Stimulated activated CD8-positive, alpha-beta memory T cell treated with anti-CD3 and anti-CD28 coated beads, Interleukin-12 subunit alpha, Interleukin-12 subunit beta, amount 100 ng/mL, for 24 hours (primary cell): Measurements from ENCODE around the gene GHSR.

Source experiments
- DNase-seq: peaks from one replicate; pipeline ENCODE4 v3.0.0-alpha.2; 2020; ENCODE audit errors: extremely low read depth

Gene GHSR, protein sequence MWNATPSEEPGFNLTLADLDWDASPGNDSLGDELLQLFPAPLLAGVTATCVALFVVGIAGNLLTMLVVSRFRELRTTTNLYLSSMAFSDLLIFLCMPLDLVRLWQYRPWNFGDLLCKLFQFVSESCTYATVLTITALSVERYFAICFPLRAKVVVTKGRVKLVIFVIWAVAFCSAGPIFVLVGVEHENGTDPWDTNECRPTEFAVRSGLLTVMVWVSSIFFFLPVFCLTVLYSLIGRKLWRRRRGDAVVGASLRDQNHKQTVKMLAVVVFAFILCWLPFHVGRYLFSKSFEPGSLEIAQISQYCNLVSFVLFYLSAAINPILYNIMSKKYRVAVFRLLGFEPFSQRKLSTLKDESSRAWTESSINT

DNA sequence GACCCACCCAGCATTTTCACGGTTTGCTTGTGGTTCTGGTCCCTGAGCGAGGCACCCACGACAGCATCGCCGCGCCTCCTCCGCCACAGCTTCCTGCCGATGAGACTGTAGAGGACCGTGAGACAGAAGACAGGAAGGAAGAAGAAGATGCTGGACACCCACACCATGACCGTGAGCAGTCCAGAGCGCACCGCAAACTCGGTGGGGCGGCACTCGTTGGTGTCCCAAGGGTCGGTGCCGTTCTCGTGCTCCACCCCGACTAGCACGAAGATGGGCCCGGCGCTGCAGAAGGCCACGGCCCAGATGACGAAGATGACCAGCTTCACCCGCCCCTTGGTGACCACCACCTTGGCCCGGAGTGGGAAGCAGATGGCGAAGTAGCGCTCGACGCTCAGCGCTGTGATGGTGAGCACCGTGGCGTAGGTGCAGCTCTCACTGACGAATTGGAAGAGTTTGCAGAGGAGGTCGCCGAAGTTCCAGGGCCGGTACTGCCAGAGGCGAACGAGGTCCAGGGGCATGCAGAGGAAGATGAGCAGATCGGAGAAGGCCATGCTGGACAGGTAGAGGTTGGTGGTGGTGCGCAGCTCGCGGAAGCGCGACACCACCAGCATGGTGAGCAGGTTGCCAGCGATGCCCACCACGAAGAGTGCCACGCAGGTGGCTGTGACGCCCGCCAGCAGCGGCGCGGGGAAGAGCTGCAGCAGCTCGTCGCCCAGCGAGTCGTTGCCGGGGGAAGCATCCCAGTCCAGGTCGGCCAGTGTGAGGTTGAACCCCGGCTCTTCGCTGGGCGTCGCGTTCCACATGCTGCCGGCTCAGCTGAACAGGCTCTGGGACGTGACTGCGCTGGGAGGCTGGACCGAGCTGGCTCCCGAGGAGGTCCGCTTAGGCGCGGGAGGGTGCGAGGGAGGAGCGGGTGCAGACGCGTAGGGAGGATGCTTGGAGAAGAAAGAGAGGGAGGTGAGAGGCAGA, at the start of gene GHSR:
Gene GHSR (minus strand): TSS at position 846 of the 969 bp plus-strand sequence. CDS start 43 bp downstream, at position 803.
- DNase-seq = no peak

DNA sequence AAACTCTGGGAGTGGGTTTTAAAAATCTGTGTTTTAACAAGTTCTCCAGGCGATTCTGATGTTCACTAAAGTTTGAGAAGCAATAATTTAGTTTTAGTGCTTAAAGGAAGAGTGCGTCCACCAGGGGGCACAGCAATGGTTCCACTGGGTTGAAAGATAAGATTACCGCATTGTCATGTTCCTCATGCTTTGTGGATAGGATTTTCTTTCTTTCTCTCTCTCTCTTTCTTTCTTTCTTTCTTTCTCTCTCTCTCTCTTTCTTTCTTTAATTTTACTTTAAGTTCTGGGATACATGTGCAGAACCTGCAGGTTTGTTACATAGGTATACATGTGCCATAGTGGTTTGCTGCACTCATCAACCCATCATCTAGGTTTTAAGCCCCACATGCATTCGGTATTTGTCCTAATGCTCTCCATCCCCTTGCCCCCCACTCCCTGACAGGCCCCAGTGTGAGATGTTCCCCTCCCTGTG, 42.0 kb upstream of the GHSR start:
- peak; percentile 54 for DNase-seq

DNA sequence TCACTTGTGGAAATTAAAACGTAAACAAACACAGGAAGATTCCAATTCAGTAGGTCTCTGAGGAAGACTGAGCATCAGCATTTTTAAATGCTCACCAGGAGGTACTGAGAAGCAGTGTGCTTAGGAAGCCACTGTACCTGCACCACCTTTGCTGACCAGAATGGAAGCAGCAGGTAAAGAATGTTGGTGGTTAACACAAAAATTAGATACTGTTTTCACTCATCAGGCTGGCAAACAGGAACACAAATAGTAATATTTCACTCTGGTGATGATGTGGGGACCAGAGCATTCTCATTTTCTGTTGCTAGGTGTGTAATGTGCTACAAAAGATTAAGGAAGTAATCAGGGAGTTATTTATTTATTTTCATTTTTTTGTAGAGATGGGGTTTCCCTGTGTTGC, 29.9 kb upstream of the GHSR start:
- DNase-seq = no peak

DNA sequence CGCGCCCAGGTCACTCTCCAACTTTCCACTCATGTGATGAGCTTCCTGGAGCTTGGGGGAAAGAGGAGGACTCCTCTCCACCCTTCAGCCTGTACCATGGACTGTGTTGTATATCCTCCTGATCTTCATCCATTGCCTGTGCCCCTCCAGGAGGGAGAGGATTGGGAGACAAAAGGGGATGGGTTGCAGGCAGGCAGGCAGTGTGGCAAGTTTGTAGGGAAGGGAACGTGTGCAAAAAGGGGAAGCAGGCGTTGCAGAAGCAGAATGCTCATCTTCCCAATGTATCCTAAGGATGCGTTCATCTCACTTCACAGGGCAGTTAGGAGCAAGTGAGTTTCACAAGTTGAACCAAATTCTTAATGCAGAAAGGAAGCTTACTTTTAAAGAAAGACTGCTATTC, 28.1 kb upstream of the GHSR start:
- no peak for DNase-seq

DNA sequence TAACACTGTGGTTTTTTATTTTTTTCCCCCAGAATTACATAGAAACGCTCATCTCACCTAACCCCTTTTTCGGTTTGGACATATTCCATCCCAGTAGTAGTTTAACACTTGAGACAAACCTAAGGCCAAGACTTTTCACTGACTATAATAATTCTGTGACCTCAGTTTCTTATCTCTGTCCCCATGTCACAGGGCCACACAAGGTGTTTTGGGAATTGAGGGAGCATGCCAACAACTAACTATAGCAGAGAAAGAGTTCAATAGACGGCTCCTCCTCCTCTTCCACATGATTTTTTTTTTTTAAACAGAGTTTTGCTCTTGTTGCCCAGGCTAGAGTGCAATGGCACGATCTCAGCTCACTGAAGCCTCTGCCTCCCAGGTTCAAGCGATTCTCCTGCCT, 27.4 kb upstream of the GHSR start:
- DNase-seq = no peak

DNA sequence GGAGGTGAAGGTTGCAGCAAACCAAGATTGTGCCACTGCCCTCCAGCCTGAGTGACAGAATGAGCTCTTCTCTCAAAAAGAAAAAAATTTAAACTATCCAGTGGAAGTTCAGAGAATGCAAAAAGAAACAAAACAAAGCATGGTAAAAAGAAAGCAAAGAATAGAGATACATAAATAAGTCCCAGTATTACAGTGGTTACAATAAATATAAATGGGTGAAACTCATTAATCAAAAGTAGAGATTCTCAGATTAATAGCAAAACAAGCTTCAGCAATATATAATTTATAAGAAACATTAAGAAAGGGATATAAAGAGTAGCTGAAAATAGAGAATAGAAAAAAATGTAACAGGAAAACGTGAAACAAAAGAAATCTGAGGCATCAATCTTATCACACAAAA, 23.6 kb upstream of the GHSR start:
- DNase-seq = no peak

DNA sequence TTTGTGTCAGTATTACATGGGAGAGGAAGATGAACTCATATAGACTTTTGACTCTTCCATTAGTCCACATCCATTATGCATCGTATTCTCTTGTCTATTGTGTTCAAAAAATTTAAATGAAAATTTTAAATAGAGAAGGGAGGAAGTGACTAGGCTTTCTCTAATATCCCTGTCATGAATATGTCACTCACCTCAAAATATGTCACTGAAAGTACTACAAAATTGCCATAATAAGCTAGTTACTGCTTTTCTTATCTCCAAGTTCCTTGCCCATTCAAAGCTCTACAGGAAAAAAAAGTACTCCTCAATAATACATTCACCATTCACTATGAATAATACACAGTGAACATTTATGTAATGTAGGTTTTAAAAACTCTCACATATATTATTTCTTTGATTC, 22.3 kb upstream of the GHSR start:
- no peak for DNase-seq

DNA sequence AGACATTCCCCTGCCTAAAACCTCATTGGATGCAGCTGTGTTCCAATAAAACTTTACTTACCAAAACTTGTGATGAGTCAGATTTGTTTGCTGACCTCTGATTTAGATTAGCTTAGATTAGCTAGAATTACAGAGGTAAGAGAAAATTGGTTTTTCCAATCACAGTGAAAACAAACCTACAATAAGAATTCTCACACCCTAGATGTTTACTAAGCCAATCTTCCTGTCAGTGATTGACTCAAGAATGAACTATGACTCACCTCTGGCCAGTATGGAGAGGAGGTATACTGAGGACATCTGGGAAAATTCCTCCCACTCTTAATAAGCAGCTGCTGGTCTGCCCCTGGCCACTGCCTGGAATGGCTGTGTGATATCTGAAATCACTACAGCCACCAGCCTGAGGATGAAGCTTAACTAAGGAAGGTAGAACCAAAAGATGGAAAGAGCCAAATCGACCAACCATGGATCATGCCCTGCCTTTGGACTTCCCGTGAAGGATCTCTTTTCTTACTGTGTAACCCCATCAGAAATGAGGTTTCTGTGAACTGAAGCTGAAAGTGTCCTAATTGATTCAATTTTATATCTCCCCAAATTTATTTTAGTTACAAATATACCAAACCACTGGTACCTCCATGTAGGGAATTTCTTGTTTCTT, 19.0 kb upstream of the GHSR start:
- no peak for DNase-seq

DNA sequence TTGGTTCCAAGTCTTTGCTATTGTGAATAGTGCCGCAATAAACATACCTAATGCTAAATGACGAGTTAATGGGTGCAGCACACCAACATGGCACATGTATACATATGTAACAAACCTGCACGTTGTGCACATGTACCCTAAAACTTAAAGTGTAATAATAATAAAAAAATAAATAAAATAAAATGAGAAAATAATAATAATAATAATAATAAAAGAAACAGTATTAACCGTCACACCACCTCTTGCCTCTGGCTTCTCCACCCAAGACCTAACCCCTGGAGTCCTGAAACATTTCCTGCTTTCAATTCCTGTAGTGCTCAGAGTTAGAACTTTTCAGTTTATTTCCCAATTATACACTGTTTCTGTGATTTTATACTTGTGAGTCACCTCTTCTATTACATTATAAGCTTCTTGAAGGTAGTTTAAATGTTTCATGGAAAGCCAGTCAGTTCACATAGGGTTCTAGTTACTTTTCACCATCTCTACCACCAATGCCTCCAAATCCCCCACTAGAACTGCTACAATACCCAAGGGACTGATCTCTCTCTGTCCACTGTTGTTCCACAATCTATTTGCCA, 18.4 kb upstream of the GHSR start:
- DNase-seq = no peak

DNA sequence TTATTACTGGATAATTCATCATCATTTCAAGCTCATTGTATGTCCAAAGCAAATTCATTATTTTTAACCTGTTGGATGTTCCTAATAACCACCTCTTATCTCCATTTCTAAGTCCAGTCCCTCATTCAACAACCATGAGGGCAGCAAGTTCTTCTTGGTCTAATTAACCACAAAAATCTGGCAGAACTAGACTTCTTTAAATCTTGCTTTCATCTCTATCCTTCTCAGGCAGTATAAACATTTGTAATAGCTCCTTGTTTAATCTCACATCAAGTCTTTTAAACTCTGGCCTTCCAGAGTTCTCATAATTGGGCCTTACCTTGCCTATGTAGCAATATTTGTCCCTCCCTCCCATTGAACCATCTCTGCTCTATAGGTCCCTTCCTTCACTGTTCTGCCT, 17.0 kb upstream of the GHSR start:
- DNase-seq = no peak

DNA sequence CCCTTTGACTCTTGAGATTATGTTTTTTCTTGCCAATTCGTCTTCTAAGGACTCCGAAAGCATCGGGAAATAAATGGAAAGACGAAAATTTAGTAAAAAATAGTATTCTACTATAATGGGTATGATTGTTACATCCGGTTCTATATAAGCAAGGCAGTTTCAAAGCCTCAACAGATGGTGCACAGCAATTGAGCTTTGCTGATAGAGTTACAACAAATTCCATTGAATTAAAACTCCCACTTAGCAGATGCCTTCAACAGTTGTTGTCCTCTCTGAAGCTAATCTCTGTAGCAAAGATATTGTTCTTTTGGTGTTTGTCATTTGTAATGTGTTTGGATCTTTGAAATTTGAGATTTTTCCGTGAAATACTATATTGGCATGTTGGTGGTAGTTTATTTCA, 16.1 kb upstream of the GHSR start:
- DNase-seq = no peak

DNA sequence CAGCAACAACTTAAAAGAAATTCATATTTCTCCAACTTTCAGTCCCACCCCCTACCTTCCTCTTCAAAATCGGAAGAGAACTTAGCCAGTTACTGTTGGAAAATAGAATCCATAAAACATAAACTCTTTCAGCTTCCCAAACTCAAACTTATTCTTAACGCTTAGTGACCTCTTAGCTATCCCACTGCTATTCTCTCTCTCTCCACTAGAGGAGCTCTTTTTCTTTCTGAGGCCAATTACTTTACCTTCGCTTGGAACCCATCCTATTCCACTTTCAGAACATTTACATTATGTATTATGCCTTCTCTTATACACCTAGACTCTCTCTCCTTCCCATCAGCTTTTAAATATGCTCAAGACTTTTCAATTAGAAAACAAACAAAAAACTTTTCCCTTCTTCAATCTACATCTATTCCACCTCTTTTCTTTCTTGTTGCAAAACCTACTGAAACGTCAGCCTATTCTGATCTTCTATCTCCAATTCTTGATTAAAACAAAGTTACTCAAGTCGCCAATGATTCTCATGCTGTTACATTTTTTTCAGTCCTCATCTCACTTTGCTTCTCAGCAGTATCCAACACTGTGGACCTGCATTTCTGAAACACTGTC, 13.4 kb upstream of the GHSR start:
- DNase-seq = no peak

DNA sequence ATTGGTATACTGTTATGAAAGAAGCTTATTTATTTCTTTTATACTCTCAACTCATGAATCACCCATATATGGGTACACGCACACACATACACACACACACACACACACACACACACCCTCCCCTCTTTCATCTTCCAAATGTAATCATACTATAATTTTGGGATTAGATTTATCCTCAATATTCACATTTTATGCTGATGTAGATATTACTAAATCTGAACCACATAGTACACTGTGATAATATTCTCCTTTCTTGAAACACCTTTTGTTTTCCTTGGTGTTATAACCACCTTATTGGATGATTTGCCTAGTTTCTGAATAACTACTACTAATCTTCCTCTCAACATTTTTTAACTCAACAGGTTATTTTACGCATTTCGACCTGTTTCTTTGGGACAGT, 8.1 kb upstream of the GHSR start:
- no peak for DNase-seq

DNA sequence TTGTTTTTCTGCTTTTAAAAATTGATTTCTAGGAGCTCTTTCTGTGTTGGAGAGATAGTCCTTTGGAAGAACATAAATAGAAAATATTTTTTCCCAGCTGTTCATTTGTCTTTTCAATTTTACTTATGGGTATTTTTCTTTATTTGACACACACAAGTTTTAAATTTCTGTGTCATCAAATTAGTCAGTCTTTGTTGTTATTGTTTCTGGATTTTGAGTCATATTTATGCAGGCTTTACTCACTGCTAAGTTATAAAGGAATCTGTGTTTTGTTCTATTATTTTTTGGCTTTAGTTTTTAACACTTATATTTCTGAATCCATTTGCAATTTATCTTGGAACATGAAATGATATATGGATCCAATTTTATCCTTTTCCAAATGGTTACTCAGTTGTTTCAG, 5.9 kb upstream of the GHSR start:
- DNase-seq = no peak

DNA sequence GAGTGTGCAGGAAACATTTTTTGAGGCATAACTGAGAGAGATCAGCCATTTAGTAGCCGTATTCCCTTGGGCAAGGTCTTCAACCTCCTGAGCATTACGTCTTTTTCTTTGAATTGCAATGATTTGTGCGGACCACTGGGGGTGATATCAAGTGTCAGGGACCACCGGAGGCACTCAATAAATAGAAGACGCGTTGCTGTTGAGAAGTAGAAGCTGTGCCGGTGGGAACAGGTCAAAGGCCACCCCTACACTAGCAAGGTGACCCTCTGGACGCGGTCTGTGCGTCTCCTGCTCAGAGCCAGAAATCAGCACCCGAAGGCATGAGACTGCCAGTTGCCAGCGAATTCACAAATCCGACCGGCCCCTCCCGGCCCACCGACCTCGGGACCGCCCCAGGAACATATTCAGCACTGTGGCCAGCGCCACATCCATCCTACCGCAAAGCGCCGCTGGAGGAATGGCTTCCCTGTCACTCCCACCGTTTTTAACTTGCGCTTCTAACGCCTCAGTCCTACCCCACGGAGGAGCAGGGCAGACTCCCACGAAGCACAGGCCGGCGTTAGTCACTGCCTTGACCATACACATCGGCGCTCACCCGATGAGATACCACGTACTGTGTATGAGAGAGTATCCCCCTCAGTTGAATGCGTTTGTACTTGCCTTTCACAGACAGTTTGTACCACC, 1.4 kb upstream of the GHSR start:
- no peak for DNase-seq

DNA sequence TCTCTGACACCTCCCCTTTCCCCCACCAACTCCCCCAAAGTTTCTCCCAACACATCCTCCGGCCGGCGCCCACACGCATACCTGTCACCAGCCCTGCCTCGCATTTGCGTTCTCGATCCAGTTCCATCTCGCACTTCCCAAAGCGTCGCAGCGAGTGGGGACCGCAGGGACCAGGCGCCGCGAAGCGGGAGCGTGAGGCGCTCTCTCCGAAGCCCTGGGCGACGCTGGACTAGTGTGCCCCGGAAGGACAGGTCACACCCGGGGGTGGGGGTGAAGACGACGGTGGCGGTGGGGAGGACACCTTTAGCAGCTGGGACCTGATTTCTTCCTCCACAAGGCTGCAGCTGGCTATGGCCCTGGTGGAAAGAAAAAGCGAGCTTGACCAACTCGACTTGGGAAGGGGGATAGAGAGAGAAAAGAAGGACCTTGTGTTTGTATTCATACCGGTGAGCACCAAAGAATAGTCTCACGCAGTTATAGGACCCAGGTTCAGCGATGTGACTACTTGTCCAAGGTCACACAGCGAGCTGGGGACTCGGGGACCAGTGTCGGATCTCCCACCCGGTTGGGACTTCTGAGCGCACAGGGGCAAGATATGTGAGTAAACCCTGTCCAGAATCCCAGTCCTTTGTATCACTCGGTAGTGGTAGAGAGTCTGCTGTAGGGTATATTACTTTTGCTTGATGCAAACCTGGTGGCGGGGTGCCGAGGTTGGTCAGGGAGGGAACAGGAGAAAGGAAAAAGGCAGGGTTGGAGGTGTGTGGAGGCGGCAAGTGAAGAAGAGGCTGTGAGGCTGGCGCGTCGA, 607 bp upstream of the GHSR start:
- no peak for DNase-seq

DNA sequence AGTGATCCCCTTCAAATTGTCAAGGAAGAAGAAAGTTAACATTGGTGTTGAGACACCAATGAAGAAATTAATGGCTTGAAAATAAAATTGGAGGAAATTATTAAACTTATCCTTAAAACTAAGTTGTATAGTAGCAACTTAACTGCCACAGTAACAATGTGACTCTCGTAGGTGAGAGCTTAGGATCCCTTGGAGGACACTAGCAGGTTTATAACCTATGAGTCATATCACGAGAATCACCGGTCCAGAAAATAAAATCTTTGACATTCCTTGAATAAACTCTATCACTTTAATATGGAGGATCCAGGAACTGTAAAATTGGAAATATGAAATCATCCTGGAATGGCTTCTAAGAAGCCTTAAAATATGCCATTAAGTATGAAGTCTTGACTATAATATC, 2.1 kb downstream of the GHSR start:
- no peak for DNase-seq

DNA sequence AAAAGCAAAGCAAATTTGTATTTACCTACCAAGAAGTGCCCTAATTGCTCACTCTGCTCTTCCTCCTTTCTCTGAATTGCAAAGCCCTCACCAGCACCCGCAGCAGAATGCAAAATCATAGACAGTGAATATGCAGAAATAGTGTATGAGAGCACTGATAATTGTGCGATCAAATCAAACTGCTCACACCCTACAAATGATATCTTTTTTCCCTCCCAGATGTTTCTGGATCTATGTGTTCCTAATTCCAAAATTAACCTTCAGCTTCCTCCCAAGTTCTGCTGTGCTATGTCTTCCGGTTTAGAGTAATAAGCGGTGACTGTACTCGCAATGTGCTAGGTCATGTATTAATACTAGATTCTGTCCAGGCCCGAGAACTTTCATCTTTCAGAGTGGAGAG, 3.4 kb downstream of the GHSR start:
- no peak for DNase-seq

DNA sequence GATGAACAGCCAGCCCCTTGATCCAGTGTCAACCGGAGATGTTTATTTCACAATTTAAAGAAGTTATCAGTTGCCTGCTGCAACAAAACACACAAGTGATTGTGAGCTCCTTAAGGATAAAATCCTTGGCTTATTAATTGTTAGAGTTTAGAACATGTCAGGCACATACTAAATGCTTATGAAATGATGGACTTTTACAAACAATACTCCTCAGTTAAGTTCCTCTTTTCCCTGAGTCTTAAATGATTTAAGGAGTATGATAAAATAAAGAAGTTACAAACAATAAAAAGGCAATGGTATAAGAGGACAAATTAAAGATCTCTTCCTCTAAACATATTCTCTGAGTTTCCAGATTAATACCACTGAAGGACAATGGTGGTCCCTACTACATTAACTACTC, 5.7 kb downstream of the GHSR start:
- no peak for DNase-seq

DNA sequence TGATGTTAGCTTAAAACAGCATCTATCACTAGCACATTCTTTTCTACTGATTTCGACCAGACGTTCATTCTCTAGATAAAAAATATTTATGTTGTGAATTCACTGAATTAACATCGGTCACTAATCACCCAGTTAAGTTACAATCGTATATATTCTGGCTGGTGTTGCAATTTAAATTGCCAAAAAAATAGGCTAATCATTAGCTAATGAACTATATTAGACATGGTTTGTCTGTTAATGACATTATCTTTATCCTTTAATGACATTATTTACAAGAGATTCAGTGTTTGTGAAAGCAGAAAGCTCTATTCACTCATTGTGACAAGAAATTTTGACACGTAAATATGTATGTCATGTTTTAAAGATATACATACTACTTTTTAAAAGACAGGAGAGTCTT, 6.7 kb downstream of the GHSR start:
- no peak for DNase-seq
